KMS-11 (cell line): ENCODE measurements around the gene GATA3.

Experiments
- H2AFZ ChIP-seq: fragments of 200-600 bp; sonication (generic); 2 replicates; pipeline ENCODE4 v1.6.1; 2016; ENCODE audit warnings: antibody characterized with exemption, mixed run types, low read depth
- H3K27ac ChIP-seq: fragments of 200-600 bp; sonication (generic); 2 replicates; pipeline ENCODE4 v1.6.1; 2016; ENCODE audit warnings: mild to moderate bottlenecking, mixed run types
- H3K27me3 ChIP-seq: fragments of 200-600 bp; sonication (generic); 2 replicates; pipeline ENCODE4 v1.6.1; 2017; ENCODE audit warnings: mild to moderate bottlenecking, low read depth, mixed run types, moderate library complexity; ENCODE audit not compliant: insufficient read depth
- H3K36me3 ChIP-seq: fragments of 200-600 bp; sonication (generic); 2 replicates; pipeline ENCODE4 v1.6.1; 2017; ENCODE audit warnings: mild to moderate bottlenecking, mixed run types; ENCODE audit not compliant: insufficient read depth
- H3K4me1 ChIP-seq: fragments of 200-600 bp; sonication (generic); 2 replicates; pipeline ENCODE4 v1.6.1; 2016; ENCODE audit warnings: mild to moderate bottlenecking, low read depth, mixed run types; ENCODE audit not compliant: poor library complexity, severe bottlenecking
- H3K4me2 ChIP-seq: fragments of 200-600 bp; sonication (generic); 2 replicates; pipeline ENCODE4 v1.7.0; 2016; ENCODE audit warnings: mild to moderate bottlenecking, mixed run types
- H3K4me3 ChIP-seq: fragments of 200-600 bp; sonication (generic); IDR thresholded peaks from 2 replicates; pipeline ENCODE4 v1.6.1; 2017; ENCODE audit warnings: low read depth, low read length, mixed read lengths; ENCODE audit not compliant: insufficient read depth
- H3K79me2 ChIP-seq: fragments of 200-600 bp; sonication (generic); 2 replicates; pipeline ENCODE4 v1.6.1; 2016; ENCODE audit warnings: low read depth, mixed run types; ENCODE audit not compliant: insufficient read depth
- H3K9ac ChIP-seq: fragments of 200-600 bp; sonication (generic); 2 replicates; pipeline ENCODE4 v1.6.1; 2016; ENCODE audit warnings: mild to moderate bottlenecking, mixed run types
- H4K20me1 ChIP-seq: fragments of 200-600 bp; sonication (generic); 2 replicates; pipeline ENCODE4 v1.6.1; 2016; ENCODE audit warnings: mild to moderate bottlenecking, mixed run types; ENCODE audit not compliant: insufficient read depth
- TF ChIP-seq, protein P1 (sequence below): fragments of 200-600 bp; sonication (generic); conservative IDR thresholded peaks from 2 replicates; pipeline ENCODE4 v1.6.1; 2017; ENCODE audit warnings: low read depth, mild to moderate bottlenecking, antibody characterized with exemption, low read length, moderate library complexity, mixed read lengths

Gene GATA3

DNA sequence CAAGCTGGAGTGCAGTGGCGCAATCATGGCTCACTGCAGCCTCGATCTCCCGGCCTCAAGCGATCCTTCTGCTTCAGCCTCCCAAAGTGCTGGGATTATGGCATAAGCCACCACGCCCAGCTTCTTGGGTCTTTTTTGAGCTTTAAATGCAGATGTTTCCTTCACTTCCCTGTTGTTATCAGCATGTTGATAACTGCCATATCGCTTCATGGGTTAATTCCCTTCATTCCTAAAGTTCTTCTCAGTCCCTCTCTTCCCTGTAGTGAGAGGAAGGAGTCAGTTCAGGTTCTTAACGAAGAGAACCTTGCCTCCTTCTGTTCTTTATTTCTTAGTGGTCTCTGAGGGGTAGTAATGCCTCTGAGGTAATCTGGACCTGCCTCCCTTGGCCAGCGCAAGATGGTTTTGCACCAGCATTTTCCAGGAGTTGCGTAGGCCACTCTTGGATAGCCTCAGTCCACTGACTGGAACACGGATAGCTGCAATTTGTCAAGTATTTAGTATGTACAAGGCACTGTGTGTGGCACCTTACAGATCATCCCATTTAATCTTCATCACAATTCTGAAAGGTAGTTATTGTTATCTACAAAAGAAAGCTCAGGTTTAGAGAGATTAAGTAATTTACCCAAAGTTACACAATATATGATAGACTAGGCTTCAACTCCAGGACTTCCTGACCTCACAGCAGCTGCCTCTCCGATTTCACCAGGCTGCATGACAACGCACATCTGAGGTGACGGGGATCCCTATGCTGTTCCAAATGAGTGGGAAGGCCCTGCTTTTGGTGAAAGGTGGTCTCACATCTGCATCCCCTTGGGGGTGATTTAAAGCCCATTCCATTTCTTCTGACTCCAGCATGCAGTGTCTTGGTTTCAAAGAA lies 60.5 kb downstream of the GATA3 start:
- H3K4me1 ChIP-seq, result no peaks in the 10 kb centered on the region
- TF ChIP-seq, protein P1, sequence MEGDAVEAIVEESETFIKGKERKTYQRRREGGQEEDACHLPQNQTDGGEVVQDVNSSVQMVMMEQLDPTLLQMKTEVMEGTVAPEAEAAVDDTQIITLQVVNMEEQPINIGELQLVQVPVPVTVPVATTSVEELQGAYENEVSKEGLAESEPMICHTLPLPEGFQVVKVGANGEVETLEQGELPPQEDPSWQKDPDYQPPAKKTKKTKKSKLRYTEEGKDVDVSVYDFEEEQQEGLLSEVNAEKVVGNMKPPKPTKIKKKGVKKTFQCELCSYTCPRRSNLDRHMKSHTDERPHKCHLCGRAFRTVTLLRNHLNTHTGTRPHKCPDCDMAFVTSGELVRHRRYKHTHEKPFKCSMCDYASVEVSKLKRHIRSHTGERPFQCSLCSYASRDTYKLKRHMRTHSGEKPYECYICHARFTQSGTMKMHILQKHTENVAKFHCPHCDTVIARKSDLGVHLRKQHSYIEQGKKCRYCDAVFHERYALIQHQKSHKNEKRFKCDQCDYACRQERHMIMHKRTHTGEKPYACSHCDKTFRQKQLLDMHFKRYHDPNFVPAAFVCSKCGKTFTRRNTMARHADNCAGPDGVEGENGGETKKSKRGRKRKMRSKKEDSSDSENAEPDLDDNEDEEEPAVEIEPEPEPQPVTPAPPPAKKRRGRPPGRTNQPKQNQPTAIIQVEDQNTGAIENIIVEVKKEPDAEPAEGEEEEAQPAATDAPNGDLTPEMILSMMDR, result no peak

DNA sequence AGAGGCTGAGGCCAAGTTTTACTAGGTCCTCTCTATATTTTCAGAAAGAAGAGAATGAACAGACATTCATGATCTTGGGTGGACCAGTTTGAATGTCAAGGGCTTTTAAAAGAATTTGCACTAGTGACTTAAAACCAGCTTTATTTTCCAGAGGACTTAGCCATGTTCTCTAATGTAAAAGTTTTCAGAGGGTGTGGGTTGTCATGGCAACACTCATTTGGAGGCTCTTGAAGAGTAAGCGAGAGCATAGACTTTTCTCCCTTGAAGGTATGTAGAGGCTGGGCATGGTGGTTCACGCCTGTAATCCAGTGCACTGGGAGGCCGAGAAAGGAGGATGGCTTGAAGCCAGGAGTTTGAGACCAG lies 61.1 kb downstream of the GATA3 start:
- TF ChIP-seq, protein P1, result no peak
- no peak overlapping the region for H3K27ac ChIP-seq
- no peak overlapping the region for H2AFZ ChIP-seq
- no peaks in the 10 kb centered on the region for H3K36me3 ChIP-seq
- H3K4me1 ChIP-seq, result no peaks in the 10 kb centered on the region
- H3K27me3 ChIP-seq, result no peaks in the 10 kb centered on the region
- no peak overlapping the region for H3K9ac ChIP-seq
- no peaks in the 10 kb centered on the region for H4K20me1 ChIP-seq
- no peaks in the 10 kb centered on the region for H3K79me2 ChIP-seq
- H3K4me2 ChIP-seq, result no peak overlapping the region
- H3K4me3 ChIP-seq, result no peak overlapping the region

More for the DNA sequence above, 60.5 kb downstream of the GATA3 start:
- H3K79me2 ChIP-seq, result no peaks in the 10 kb centered on the region
- no peak overlapping the region for H3K4me2 ChIP-seq
- H3K27ac ChIP-seq, result no peak overlapping the region
- no peak overlapping the region for H3K4me3 ChIP-seq
- H4K20me1 ChIP-seq, result no peaks in the 10 kb centered on the region
- H3K9ac ChIP-seq, result no peak overlapping the region
- no peaks in the 10 kb centered on the region for H3K36me3 ChIP-seq
- no peaks in the 10 kb centered on the region for H3K27me3 ChIP-seq
- no peak overlapping the region for H2AFZ ChIP-seq

DNA sequence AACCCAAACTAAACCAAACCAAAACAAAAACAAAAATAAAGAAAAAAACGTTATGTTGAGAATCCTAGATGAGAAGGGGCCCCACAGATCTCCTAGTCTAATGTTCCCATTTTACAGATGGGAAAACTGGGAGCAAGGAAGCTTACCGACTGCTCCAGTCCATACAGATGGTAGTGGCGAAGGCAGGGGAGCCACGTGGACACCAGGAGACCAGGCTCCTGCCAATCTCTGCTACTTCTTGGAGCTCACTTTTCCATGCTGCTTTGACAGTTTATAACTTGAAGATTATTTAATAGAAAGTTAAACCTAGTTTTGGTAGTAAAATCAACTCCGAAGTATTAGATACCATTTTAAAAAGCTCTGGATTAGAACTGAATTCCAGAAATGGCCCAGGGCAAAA lies 62.0 kb downstream of the GATA3 start:
- TF ChIP-seq, protein P1, result no peak
- Histone ChIP-seq H3K4me3 (no peak overlapping the region), H3K4me1 (no peaks in the 10 kb centered on the region), H3K36me3 (no peaks in the 10 kb centered on the region), H3K27ac (no peak overlapping the region), H3K27me3 (no peaks in the 10 kb centered on the region), H4K20me1 (no peaks in the 10 kb centered on the region), H3K4me2 (no peak overlapping the region), H3K9ac (no peak overlapping the region), H2AFZ (no peak overlapping the region), H3K79me2 (no peaks in the 10 kb centered on the region)

DNA sequence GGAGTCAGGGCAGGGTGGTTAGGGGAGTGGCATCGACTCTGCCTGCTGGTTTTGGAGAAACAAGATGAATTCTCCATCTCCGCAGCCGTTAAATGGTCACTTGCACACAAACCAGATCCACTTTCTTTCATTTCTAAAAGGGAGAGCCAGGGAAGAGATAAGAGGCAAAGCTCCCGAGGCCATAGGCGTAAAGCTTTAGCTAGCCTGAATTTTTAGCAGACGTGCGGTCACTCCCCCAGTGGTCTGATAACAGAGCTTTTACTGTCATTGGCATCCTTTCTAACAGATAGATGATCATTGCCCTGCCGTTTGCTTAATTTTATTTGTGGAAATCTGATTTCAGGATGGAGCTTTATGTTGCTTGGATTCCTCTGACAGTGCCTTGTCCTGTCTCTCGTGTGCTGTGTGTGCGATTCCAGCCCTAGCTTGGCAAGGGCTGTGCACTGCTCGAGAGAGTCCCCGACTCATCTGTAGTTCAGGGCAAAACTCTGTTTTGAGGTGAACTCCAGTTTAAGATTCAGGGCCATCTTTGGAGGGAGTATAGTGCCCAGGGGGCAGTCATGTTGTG lies 62.5 kb downstream of the GATA3 start:
- H3K79me2 ChIP-seq, result no peaks in the 10 kb centered on the region
- H3K4me3 ChIP-seq, result no peak overlapping the region
- no peaks in the 10 kb centered on the region for H4K20me1 ChIP-seq
- no peak overlapping the region for H3K27ac ChIP-seq
- H3K9ac ChIP-seq, result no peak overlapping the region
- H3K4me2 ChIP-seq, result no peak overlapping the region
- no peaks in the 10 kb centered on the region for H3K4me1 ChIP-seq
- no peaks in the 10 kb centered on the region for H3K36me3 ChIP-seq
- TF ChIP-seq, protein P1, result no peak
- no peak overlapping the region for H2AFZ ChIP-seq
- H3K27me3 ChIP-seq, result no peaks in the 10 kb centered on the region
